ENCODE results near the gene CSK.
A peak's percentile ranks its signal among the peaks of the same experiment; 100 is the strongest.

Gene CSK

DNA sequence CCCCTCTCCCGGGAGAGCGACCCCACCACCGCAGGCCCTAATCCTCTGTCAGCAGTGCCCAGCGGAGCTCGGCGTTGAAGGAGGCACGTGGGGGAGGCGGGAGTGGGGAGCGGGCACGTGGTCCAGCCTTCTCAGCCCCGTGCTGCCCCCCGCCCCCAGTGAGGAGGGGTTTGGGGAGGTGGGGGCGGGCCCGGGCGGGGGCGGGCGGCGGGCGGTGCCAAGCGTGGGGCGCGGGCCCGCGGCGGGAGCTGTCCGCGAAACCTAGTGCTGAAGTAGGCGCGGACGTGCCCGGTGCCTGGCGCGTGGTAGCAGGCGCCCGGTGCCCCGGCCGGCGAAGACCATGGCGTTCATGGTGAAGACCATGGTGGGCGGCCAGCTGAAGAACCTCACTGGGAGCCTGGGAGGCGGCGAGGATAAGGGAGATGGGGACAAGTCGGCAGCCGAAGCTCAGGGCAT is 44.5 kb downstream of the CSK start, which contains the start of gene CPLX3:
CPLX3 (plus strand) TSS at position 264 of the 456 bp plus-strand sequence; CDS start at position 341, 77 bp downstream.
- DNase-seq (ENCODE audit: low read depth in 2 of 2) = peak in 1 of 2 donors; percentile 22

DNA sequence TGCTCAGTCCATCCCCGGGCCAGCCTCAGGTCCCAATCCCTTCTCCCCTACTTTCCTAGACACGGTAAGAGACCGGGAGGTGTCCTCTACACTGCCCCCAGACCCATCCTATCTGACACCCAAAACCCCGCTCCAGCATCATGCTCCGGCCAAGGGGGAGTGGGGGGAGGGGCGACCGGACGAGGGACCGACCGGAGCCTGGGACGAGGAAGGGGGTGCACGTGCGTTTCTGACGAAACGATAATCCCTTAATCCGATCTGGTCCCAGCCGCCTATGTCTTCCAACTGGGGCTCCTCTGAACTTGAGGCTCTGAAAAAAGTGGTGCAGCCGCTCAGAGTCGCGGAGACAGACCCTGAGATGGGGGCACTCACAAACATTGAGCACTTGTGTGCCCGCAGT is 45.0 kb downstream of the CSK start:
- DNase-seq (ENCODE audit: low read depth in 2 of 2) = no peak

DNA sequence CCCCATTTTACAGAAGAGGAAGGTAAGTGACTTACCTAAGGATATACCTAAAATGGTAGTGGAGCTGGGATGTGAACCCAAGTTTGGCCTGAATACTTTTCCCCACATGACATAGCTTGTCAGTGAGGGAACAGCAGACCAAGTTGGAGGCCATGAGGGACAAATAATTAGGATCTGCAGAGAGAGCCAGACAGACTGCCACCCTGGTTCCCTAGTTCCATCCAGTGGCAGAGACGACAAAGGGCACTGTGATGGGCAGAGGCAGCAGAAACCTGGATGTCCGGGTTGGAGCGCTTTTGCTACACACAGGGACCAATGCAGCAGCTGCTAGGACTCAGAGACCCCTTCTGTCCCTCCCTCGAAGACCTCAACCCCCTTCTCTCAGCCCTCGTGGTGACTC is 45.7 kb downstream of the CSK start:
- no peak for DNase-seq (ENCODE audit: low read depth in 2 of 2)

DNA sequence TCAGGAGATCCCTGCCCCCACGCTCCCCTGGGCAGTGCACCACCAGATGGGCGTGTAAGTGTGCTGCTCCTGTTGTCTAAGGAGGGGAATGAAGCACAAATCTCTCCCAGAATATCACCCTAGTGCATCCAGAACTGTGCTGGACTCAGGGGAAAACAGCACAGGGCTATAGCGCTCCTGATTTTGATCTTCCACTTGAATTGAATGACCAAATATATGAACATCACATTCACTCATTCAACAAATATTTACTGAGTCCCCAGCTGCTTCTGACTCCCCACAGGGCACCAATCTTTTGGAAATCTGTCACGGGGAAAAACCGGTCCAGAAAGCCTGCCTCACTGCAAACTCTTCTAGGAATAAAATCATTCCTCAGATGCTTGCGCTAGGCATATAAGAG is 47.0 kb downstream of the CSK start:
- no peak for DNase-seq (ENCODE audit: low read depth in 2 of 2)

DNA sequence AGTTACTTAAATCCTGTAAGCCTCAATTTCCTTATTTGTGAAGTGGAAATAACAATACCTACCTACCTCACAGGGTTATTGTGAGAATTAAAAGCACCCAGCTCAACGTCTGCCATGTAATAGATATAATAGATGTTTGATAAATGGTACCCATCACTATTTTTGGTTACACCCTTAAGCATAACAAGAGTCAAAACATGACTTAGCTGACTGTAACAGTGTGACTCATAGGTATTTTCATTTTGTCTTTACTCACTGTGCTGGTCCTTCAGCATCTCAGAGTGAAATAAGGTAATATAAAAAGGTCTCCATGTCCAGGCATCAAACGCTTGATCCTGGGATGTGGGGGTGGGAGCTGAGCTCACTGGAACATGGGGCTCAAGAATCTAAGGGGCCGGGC is 47.6 kb downstream of the CSK start:
- DNase-seq (ENCODE audit: low read depth in 2 of 2) = no peak

DNA sequence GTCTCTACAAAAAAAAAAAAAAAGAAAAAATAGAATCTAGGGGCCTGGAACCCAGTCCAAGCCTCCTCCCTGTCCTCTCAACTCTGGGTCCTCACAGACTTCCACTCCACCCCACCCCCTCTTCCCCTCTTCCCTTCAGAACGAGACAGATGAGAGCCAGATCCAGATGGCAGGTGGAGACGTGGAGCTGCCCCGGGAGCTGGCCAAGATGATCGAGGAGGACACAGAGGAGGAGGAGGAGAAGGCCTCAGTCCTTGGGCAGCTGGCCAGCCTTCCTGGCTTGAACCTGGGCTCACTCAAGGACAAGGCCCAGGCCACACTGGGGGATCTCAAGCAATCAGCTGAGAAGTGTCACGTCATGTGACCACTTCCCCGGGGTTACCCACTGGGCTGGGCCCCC is 48.1 kb downstream of the CSK start:
- DNase-seq (ENCODE audit: low read depth in 2 of 2) = no peak

DNA sequence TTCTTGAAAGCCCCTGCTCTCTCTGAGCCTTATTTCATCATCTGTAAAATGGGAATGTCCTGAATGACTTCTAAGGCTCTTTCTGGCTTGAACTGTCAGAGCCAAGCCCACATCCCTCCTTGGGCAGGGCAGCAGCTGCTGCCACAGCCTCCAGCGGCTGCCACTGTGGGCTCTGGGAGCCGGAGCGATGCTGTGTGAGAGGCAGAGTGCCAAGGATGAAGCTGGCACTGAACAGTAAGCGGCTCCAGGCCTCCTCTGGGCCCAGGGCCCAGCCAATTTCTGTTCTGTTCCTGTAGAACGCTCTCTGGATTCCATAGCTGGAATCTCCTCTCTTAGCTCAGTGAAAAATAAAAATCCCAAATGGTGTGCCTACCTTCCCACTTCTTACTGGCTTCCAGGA is 49.0 kb downstream of the CSK start:
- DNase-seq (ENCODE audit: low read depth in 2 of 2) = no peak

DNA sequence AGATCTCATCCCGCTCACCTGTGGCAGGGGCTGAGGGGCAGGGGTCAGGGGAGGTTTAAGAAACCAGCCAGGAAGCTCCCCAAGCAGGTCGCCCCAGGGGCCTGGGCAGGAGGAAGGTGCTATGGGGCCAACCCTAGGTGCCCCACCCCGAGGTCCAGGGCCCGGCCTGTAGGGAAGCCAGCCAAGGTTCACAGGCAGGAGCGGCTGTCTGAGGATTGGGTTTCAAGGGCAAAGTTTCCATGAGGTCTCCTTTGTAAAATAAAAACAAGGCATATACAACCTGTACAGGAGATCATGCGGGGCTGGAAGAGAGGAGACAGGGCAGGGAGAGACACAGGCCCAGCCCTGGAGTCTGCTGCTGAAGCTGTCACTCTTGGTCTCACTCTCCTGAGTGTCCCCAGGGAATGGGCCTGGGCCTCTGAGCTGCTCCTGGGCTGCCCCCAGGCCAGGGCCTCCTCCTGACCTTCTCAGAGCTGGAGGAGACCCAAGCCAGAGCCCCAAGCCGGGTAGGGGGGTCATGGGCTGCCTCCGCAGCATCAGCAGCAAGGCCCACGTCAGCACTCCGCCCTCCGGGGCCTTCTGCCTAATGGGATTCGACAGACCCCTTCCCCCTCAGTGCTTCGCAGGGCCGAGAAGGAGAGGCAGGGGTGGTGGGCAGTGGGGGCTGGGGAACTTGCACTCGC is 50.1 kb downstream of the CSK start:
- DNase-seq (ENCODE audit: low read depth in 2 of 2) = no peak

DNA sequence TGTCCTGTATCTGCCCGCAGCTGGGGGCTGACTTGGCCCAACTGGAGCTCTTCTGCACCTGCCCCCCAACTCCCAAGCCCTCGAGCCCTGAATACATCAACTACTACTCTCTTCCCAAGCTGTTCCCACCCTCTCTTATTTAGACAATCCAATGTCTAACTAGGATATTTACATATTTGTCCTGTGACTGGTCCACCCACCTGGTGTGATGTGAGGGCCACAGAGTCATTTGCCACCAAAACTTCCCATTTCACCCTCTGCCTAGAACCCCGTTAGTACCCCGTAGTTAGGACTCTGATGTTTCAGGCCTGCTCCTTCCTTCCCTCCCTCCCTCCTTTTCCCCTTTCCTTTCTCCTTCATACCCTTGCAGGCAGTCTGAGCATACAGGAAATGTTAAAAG is 50.9 kb downstream of the CSK start:
- DNase-seq (ENCODE audit: low read depth in 2 of 2) = no peak

DNA sequence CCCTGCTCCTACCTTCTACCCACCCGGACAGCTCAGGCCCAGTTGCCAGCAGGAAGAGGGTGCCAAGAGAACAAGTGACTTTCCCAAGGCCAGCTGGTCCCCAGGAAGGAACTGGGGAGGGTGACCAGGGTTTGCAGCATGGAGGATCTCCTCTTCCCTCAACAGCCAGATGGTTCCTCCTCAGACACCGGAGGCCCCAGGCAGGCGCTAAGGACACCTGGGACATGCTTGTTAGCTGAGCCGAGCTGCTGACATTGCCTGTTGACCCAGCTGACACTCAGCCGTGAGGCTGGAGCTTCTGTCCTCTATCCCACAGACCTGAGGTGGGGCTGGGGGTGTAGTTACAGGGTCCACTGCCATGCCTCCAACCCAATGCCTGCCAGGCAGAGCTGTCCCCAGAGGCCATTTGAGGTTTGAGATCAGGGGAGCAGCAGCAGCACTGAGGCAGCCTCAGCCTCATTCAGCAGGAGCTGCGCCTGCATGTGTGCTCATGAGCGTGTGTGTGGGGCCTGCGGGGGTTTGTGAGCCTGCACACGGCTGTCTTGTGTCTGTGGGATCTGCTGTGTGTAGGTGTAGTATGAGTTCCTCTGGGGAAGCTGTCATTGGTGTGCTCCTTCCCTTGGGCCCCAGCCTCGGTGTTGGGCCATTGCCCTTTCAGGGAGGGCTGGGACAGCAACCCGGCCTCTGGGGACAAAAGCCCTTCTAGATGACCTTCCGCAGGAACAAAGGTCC is 51.7 kb downstream of the CSK start:
- DNase-seq (ENCODE audit: low read depth in 2 of 2) = no peak

DNA sequence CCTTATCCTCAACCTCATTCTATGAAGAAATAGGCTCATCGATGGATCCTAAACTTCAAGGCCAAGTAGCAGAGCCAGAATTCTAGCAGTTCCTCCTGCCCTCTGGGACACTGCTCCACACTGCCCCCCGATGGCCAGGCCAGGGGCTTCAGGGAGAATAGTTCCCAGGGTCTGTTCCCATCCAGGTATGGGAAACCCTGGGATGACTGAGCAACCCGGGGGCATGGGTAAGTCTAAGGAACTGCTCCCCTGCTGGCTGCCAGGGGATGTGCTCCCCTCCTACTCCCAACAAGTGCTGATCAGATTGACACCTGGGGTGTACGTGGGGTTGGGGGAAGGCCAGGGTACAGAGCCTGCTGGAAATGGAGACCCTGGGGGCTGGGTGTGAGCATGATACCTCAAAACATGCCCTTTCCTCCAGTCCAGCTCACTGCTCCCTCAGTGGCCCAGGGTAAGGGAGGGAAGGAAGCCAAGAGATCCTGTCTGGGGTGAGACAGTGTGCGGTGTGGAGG is 53.5 kb downstream of the CSK start:
- peak in 1 of 2 donors; percentile 12 for DNase-seq (ENCODE audit: low read depth in 2 of 2)

DNA sequence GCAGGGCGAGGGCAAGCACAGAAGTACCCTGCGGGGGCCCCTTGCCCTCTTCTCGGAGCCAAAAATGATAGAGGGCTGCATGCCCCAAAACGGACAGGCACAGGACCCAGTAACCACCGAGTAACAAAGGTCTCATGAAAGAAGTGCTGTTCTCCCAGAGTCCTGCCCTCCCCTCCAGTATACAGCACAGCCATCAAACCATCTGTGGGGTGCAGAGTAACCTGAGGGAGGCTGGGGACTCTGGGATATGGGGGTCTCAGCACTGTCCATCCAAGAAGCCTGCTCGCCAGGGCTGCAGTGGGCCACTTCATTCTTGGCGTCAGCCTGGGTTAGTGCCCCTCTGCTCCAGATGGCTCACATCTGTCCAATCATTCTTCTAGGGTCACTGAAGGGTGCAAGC is 55.0 kb downstream of the CSK start:
- DNase-seq (ENCODE audit: low read depth in 2 of 2) = no peak

DNA sequence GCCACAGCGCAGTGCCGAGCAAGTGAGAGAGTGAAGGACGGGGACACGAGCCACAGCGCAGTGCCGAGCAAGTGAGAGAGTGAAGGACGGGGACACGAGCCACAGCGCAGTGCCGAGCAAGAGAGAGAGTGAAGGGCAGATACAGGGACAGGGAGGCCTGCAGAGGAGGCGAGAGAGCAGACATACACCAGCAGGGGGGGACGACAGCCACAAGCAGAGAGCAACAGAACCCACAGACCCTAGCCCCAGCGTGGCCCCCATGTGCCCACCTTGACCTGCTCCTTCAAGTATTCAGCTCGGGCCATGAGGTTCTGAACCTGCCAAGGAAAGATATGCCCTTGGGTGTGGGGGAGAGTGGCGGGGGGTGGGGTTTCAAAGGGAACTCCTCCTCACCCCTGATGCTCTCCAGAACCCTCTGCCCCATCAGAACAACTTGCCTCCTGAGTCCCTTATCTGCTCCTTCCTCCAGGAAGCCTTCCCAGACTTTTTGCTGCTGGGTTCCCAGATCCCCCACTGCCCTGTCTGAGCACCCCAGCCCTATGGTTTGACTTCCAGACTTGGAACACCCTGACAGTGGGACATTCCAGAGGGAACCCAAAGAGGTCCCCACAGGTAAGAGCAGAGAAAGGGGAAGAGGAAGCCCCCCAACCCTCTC is 55.7 kb downstream of the CSK start:
- no peak for DNase-seq (ENCODE audit: low read depth in 2 of 2)

DNA sequence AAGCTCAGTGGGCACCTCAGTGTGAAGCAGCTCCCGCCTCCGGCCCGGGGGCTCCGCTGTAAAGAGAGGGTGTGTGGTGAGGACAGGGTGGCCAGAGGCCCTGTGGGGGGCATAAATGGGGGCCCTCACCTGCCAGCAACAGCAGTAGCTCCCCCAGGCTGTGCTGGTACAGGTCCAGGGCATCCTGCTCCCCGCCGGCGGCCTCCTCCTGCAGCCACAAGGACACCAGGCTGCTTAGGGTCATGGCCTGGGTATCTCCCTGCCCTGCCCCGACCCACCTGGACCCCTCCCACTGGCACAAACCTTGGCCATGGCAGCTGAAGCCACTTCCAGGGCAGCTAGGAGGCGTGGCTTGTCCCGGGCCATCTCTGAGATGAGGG is 56.2 kb downstream of the CSK start:
- no peak for DNase-seq (ENCODE audit: low read depth in 2 of 2)

DNA sequence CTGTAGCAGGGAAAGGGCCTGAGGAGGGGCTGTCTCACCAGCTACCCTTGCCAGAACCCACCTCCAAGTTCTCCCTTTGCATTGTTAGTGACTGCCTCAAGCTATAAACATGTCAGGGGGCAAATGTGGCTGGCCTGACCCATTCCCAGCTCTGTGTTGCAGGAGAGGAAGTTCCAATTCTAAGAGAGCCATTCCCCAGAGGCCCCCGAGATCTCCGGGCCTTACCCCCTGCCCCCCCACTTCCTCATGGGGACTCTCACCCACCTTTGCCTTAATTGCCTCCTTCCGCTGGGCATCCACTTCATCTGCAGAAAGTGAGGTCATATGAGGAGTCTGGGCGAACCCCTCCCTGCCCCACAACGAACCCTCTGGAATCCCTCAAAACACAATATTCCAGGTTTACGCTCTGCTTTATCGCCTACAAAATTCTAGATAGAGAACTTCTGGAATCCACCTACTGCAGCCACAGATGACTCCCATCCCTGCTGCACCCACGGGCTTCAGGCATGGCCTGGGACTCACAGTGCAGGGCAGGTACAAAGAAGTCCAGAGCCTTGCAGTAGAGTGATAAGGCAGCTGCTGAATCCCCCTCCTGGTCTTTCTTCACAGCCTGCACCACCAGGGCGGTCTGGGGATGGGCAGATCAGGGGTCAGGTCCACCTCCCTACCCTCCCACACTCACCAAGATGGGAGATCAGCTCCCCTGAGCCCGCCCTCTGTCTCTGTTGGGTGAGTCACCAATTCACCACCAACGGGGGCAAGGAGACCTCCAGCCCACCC is 57.1 kb downstream of the CSK start:
- DNase-seq (ENCODE audit: low read depth in 2 of 2) = no peak

DNA sequence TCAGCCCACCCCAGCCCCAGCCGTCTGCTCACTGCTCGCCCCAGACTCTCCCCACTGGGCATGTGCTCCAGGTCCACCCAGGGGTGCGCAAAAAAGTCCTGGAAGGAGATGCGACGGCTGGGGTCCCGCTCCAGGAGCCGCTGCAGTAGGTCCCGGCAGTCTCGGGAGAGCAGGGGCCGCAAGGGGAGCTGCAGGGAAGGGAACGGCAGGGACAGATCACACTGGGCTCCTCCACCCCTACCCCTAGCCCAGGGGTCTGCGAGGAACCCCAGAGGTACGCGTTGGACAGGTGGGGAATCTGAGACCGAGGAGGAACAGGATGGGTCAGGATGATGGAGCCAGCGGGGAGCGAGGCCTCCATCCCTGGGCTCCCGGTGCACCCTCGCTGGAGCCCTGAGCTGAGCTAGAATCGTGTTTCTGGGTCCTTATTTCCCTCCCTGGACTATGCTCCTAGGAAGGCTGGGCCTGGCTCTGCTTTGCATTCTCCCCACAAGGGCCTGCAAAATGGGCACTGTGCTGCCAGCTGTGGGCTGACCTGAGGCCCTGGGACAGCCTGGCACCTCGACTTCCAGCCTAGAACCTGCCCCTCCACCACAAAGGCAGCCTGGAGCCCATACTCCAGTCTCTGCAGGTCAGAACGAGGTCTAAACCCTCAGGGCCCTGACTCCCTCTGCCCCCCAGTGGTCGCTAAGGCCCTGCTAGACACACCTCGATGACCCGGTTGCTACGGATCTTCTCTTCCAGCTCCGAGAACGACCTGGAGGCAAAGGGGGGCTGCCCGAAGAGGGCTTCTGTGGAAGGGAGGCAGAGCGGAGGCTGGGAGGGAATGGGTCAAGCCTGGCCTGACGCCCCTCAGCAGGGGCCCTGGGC is 57.9 kb downstream of the CSK start:
- no peak for DNase-seq (ENCODE audit: low read depth in 2 of 2)

DNA sequence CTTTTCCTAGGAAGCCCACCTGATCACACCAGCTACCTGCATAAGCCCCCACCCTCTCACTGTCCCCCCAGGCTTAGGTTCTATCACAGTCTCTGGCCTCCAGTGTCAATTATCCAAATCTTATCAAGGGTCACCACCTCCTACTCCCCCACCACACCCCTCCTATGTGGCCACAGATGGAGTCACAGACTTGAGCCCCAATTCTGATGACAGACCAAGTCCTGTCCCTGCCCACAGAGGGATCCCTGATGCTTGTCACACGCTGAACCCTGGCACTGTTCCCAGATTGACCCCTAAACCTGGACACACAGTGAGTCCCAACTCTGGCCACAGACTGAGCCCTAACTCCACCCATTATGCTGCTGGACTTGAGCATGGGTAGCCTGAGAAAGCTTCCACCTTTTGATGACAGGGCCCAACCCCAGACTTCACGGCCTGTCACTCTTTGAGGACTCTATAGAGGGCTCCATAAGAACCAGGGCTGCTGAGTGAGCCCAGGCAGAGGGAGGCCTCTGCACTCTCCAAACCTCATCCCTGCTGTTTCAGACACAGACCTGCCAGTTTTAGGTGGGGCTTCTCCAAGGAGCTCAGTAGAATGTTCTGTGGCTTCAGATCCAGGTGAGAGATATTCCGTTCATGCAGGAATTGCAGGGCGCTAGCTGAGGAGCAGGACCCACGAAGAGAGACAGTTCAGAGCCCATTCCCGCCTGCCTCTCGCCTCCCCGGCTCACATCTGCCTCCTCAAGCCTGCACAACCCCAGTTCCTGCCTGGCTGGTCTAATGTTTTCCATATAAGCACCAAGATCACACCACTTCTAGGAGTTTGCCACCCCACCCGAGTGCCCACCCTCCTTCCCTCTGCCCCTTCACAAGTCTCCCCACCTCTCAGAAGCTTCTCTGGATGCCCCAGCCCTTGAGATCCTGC is 59.2 kb downstream of the CSK start:
- DNase-seq (ENCODE audit: low read depth in 2 of 2) = no peak

DNA sequence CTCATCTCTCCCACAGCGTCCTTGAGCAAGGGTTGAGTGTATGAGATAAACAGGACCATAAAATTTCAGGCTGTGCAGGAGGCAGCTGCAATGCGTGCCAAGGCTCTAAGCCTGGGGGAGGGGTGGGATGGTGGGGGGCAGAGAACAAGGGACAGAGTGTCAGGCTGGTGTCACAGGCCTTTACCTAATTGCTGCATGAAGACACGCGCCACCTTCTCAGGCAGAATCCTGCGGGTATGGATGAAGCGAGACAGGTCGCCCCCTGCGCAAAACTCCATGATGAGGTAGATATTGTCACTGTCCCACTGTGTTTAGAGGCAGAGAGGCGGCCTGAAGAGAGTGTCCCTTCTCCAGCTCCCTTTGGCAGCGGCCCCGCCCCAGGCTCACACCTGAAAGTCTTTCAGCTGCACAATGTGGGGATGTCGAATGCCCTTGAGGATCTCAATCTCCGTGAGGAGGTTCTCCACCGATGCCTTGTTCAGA is 60.1 kb downstream of the CSK start:
- DNase-seq (ENCODE audit: low read depth in 2 of 2) = no peak

DNA sequence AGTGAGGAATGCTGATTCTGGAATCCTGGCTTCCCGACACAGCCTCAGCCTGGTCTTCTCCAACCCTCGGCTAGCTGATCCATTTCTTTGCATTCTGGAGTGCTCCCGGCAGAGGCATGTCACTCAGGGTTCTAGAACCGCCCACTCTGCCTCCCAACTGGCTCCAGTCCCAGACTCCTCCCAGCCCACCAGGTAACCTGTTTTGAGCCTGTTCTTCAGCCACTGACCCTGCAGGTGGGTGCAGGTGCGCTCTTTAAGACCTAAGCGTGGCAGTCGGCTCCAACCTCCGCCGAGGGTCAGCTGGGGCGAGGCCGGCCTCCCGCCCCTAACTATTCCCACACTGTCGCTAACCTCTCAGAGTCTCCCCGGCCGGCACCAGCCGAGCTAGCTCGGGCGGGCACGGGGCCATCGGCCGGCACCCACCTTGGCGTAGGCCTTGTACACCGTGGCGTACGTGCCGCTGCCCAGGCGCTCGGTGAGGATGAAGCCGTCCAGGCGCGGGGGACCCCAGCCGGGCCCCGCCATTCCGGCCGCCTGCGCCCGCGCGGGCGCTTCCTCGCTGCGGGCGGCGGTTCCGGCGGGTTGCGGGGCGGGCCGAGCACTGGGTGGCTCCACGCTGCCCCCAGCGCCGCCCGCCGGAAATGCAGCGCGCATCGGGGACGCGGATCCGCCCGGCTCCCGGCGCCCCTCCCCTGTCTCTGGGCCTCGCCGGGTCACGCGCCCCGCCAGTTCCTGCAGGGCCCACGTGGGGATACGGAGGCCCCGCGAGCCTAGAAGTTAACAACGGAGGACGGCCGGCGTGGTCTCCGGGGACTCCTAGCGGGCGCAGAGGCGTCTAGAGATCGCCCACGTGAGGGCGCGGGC is 60.9 kb downstream of the CSK start, which contains the start of gene ULK3:
ULK3 (minus strand) TSS at position 576 of the 864 bp plus-strand sequence; CDS start at position 525, 51 bp downstream.
- DNase-seq (ENCODE audit: low read depth in 2 of 2) = peak; percentile 79 to 89

Measured in stimulated activated CD8-positive, alpha-beta memory T cell treated with anti-CD3 and anti-CD28 coated beads, Interleukin-7, amount 100 ng/mL, for 4 hours (primary cell).